Skeletal muscle cell (primary cell): ENCODE results near the gene METTL8.
"Not testable (repeated sequence)": the region's sequence is repeated elsewhere in the genome, so short reads cannot be mapped to it uniquely, and the experiment has no call there.

ENCODE experiments used
- DNase-seq: peaks from one replicate; pipeline ENCODE4 v3.0.0-alpha.2; 2010; ENCODE audit warnings: low read depth
- H3K4me3 ChIP-seq: 2 replicates; pipeline ENCODE4 v1.5.1; 2011; ENCODE audit warnings: low read depth, mild to moderate bottlenecking, control low read depth, low read length, moderate library complexity

Gene METTL8

GRCh38 chr2:171319164-171319810 is 114.5 kb downstream of the METTL8 start:
- H3K4me3 ChIP-seq: no peak overlapping the region
- DNase-seq: no peak

GRCh38 chr2:171318463-171318934 is 115.3 kb downstream of the METTL8 start:
- H3K4me3 ChIP-seq: no peak overlapping the region
- DNase-seq: no peak

GRCh38 chr2:171317492-171318125 is 116.2 kb downstream of the METTL8 start:
- no peak overlapping the region for H3K4me3 ChIP-seq
- no peak for DNase-seq

- no peak overlapping the region for H3K4me3 ChIP-seq
- DNase-seq: no peak
These were observed 116.9 kb downstream of the METTL8 start for GRCh38 chr2:171316755-171317337.

GRCh38 chr2:171316220-171316619 is 117.6 kb downstream of the METTL8 start:
- no peak for DNase-seq
- H3K4me3 ChIP-seq: no peak overlapping the region

GRCh38 chr2:171315781-171316180 is 118.0 kb downstream of the METTL8 start:
- no peak for DNase-seq
- no peak overlapping the region for H3K4me3 ChIP-seq

- DNase-seq, H3K4me3 ChIP-seq: not testable (repeated sequence)
These were observed 121.6 kb downstream of the METTL8 start for GRCh38 chr2:171312182-171312581.

GRCh38 chr2:171311589-171311988 is 122.2 kb downstream of the METTL8 start:
- not testable (repeated sequence) for H3K4me3 ChIP-seq

GRCh38 chr2:171310889-171311288 is 122.9 kb downstream of the METTL8 start:
- no peak overlapping the region for H3K4me3 ChIP-seq
- DNase-seq: no peak

More at GRCh38 chr2:171311589-171311988, 122.2 kb downstream of the METTL8 start:
- not testable (repeated sequence) for DNase-seq

- no peak overlapping the region for H3K4me3 ChIP-seq
- no peak for DNase-seq
These were observed 124.1 kb downstream of the METTL8 start for GRCh38 chr2:171309455-171310286.

- no peak overlapping the region for H3K4me3 ChIP-seq
- DNase-seq: no peak
These were observed 125.3 kb downstream of the METTL8 start for GRCh38 chr2:171308280-171309054.

- no peak overlapping the region for H3K4me3 ChIP-seq
- no peak for DNase-seq
These were observed 126.2 kb downstream of the METTL8 start for GRCh38 chr2:171307560-171307959.

GRCh38 chr2:171297956-171298355 is 135.8 kb downstream of the METTL8 start:
- H3K4me3 ChIP-seq: no peak overlapping the region
- DNase-seq: no peak

- no peak for DNase-seq
- no peak overlapping the region for H3K4me3 ChIP-seq
These were observed 139.2 kb downstream of the METTL8 start for GRCh38 chr2:171294608-171295007.

GRCh38 chr2:171293661-171294060 is 140.1 kb downstream of the METTL8 start:
- no peak overlapping the region for H3K4me3 ChIP-seq
- no peak for DNase-seq

GRCh38 chr2:171289991-171290390 is 143.8 kb downstream of the METTL8 start:
- no peak overlapping the region for H3K4me3 ChIP-seq
- no peak for DNase-seq

- no peak overlapping the region for H3K4me3 ChIP-seq
- DNase-seq: no peak
These were observed 144.5 kb downstream of the METTL8 start for GRCh38 chr2:171289316-171289715.

GRCh38 chr2:171287611-171288010 is 146.2 kb downstream of the METTL8 start:
- DNase-seq: peak; percentile 21
- no peak overlapping the region for H3K4me3 ChIP-seq

GRCh38 chr2:171287036-171287571 is 146.7 kb downstream of the METTL8 start:
- no peak overlapping the region for H3K4me3 ChIP-seq
- no peak for DNase-seq
